H54 (cell line): Measurements from ENCODE around the gene AUTS2.

Experiments used
- DNase-seq: peaks from one replicate; pipeline ENCODE4 v3.0.0; 2011; ENCODE audit warnings: low spot score, mixed read lengths; ENCODE audit not compliant: insufficient read length
- FAIRE-seq: peaks from 3 replicates; lab custom pipeline; 2011; peaks lifted over from hg19 to GRCh38; lab: Jason Lieb, UNC
- POLR2A ChIP-seq: IDR thresholded peaks from 2 replicates; pipeline ENCODE4 v1.6.1; 2011; ENCODE audit warnings: low read depth, mild to moderate bottlenecking, low read length

The AUTS2 gene

DNA sequence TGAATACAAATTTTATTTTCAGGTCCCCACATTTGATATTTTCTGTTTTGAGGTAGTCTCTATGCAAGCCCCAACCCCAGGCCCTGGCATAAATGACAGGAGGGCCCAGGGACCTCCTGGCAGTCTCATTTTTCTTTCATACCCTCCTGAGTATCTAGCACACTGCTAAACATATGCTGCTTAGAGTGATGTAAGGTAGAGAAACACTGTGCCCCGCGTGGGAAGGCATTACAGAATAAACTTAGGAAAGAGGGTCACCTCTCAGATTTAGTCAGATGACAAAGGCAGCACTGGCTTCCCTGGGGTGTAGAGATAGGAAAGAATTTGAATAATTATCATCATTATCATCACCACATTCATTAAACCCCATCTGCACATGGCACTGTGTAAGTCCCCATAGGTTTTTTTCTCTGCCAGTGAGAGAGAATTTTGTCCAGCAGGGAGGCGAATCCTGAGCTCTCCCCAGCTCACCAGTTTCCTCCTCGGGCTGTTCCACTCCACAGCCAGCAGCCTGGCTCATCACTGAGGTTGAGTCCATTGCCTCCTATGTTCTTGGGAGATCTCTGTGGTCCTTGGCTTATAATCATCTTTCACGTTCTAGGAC, 1026.3 kb downstream of the AUTS2 start:
- DNase-seq (no peak), FAIRE-seq (no peak)
- no peak for TF ChIP-seq POLR2A

DNA sequence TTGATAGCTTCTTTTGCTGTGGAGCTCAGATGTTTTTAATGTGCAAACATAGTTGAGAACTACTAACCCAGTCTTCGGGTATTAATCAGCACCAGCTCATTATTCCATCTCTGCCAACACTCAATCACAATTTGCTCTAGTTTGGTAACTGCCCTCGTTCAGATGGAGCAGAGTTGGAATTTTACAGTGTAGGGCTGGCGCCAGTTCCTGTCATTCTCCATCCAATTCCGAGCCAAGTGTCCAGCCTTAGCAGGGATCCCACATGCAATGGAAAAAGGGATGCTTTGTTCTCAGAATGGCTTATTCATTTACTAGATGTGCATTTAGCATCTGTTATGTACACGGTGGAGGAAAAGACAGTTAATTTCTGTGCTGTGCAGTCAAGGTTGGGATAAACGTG, 1029.2 kb downstream of the AUTS2 start:
- FAIRE-seq (no peak), DNase-seq (no peak)
- TF ChIP-seq POLR2A, result no peak

DNA sequence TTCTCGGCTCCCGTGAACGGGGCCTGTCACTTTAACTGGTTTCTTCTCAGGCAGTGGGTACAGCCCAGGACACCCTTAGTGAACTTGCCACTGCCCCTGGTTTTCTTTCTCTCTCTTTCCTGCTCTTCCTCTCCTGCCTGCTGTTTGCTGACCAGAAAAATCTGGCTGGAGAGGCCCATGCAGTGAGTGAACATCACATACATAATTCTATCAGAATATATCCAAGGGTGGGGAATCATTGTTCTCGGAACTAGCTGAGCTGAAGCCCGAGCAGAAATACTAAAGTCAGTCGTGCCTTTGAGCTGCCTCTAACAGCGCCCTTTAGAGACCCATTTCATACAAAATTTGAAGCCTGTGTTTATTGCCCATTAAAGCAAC, 1032.2 kb downstream of the AUTS2 start:
- no peak for FAIRE-seq
- DNase-seq, result no peak
- TF ChIP-seq POLR2A, result no peak

DNA sequence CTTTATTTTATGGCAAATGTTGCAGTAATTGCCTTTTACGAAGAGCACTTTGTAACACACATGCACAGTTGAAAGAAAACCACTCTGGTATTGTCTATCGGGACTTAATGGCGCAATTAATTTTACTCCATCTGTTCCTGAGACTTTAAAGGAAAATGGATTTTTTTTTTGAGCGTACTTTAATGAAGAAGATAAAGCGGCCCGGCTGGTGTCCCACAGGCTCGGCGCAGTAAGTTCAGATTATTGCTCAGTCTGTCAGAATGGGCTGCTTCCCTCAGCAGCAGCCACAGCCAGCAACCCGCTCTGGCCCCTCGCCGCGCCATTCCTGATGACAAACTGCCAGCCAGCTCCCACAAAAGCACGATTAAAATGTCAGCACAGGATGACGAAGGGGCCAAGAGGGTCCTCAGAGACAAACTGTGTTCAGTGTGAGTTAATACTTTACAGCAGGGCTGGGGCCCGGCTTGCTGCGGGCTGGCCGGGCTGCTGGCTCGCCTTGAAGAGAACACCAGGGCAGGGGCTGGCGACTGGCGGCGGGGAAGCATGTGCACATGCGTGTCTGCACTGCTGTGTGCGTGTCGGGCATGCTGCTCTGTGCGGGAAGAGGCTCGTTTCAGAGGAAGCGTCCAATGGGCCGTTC, 1032.7 kb downstream of the AUTS2 start:
- TF ChIP-seq POLR2A, result no peak
- DNase-seq, result no peak
- FAIRE-seq, result no peak

DNA sequence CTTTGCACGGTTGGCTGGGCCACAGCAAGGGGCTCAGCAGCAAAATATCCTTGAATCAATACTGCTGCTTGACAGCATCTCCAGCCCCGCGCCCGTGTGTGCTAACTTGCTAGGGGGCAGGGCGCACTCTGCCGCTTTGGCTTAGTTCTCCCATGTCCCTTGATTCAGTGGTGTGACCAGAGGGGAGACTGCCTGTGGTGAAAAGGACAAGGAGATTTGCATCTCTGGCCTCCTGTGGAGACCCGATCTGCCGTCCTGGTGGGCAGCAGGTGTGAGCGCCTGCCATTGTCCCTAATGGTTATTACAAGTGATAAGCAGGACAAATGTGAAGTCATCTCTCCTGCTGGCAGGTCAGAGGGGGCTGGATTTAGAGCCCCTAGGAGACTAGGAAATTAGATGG, 1033.4 kb downstream of the AUTS2 start:
- DNase-seq, result no peak
- no peak for TF ChIP-seq POLR2A
- no peak for FAIRE-seq

DNA sequence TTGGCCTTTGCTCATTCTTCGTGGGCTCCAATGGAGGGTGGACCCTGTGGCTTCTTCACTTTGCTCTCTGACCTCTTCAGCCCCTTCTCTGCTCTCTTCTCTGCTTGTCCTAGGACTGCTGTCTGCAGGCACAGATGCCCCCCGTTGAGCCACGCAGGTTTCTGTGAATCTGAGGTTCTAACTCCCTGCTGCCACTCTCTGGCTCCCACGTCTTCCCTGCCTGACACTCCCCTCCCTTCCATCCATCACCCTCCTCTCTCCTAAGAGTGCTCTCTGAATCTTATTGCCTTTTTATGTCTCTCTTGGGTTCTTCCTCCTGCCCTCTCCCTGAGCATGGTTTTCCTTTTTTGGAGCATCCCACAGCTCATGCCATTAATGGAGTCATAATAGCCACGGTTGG, 1034.1 kb downstream of the AUTS2 start:
- no peak for FAIRE-seq
- no peak for DNase-seq
- no peak for TF ChIP-seq POLR2A

DNA sequence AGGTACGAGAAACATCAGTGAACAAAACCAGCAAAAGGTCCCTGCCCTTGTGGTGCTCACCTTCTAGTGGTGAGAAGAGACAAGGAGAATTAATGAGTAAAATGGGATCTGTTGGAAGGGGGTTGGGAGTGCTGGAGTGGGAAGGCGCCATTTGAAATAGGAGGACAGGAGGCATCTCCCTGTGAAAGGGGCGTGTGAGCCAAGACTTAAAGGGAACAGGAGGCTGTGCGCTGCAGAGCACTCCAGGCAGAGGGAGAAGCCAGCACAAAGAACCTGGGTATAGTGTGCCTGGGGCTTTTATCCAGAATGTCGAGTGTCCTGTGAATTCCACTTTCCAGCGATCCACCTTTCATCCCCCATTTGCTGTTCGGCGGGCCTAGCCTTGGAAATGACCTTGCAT, 1035.8 kb downstream of the AUTS2 start:
- no peak for FAIRE-seq
- DNase-seq, result no peak
- TF ChIP-seq POLR2A, result no peak

DNA sequence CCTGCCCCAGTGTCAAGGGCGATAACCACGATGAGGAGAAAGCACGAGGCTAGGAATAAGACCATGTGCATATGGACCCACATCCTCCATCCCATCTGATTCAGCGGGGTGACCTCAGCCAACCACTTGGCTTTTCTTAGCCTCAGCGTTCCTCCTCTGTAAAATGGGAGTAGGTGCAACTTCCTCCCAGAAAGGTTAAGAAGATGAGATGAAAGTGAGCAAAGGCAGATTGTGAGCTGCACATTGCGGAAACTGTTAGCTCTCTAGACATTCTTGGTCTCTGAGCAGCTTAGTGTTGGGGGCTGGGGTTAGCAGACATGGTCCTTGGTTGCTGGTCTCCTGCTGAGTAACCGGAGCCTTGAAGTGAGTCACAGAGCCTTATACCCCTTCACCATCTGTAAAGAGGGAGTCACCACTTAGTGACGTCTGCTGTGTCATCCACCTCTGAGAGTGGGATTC, 1036.4 kb downstream of the AUTS2 start:
- no peak for TF ChIP-seq POLR2A
- DNase-seq (peak; percentile 64), FAIRE-seq (no peak)

DNA sequence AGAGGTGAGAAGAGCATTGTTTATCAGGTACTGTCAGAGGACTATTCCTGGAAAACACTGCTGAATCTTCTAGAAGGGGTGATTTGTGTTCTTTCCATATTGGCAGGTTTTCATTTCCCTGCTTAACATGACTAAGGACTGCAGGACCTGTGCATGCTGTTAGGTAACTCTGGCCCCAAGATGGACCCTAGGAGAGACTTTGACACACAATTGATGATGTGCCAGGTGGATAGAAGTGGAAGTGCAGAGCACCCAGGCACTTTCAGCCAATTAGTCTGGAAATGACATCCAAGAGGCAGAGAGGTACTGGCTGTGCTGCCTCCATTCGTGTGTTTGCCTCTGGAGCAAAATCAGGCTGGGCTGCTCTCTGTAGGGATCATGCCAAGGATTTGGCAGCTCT, 1037.4 kb downstream of the AUTS2 start:
- no peak for TF ChIP-seq POLR2A
- DNase-seq (no peak), FAIRE-seq (no peak)

DNA sequence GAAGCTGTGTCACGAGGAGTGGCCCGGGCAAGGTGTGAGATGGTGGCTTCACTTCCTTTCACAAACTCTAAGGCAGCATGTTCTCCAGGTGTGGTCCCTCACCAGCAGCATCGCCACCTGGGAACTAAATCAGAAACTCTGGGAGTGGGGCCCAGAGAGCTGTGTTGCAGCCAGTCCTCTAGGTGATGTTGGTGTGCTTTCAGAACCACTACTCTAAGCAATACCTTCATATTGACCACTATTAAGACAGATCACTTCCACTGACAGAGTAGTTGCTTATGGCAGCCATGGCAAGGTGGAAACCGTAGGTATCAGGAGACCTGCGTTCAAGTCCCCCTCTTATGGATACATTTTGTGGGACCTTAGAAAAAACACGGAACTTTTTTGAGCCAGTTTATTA, 1037.9 kb downstream of the AUTS2 start:
- FAIRE-seq, result no peak
- TF ChIP-seq POLR2A, result no peak
- DNase-seq, result no peak

DNA sequence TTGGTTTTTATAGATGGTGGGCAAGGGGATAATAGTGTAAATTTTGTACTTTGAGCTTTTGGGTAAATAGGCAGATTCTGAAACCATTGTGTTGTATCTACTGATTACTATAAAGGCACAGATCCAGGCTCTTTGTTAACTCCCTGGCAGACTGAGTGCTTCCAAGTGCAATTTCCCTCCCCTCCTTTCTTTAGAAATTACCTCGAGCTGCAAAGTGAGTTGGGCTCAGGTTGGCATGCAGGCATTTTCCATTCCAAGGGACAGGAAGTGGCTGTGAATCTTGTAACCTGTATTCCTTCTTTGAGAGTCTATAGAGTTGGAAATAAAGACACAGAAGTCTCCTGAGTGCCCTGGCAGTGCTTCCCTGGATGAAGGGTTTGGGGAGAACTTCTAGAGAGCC, 1039.5 kb downstream of the AUTS2 start:
- TF ChIP-seq POLR2A, result no peak
- FAIRE-seq (no peak), DNase-seq (no peak)

DNA sequence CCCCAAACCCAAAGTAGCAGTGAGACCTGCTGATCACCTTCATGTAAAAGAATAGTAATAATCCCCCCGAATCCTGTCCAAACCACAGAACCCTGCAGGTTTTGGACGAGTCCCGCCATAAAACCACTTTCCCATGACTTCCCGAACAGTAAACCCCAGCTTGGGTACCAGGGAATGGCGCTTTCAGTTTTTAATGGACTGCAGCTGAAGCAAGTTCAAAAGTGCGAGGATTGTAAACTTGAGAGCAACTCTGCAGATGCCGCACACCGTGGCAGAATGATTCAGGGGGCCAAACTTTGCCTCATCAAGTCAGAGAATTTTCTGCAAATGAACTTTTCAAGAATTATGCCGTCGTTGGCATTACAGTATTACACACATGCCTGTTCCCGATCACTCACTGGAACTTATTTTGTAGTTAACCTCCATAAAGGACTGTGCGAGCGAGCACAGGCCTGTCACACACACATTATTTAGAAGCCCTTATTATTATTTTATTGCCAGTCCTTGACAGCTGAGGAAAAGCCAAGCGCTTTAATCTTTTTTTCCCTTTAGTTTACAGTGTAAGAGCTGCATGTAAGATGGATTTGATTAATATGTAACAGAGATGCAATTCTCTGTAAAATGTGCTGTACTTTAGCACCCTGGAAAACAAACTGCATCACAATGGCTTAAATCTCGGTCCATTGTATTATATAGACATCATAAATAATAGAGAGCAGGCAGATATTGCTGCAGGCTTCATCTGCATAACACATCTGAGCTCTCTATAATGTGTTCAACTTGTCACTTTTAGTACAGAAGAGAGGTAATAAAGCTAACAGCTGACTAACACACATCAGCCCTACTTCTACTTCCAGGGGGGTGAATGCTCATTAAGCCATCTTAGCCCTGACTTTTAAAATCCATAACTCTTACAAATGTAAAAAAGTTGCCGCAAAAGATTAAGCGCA, 1040.2 kb downstream of the AUTS2 start:
- FAIRE-seq, result no peak
- no peak for TF ChIP-seq POLR2A

DNA sequence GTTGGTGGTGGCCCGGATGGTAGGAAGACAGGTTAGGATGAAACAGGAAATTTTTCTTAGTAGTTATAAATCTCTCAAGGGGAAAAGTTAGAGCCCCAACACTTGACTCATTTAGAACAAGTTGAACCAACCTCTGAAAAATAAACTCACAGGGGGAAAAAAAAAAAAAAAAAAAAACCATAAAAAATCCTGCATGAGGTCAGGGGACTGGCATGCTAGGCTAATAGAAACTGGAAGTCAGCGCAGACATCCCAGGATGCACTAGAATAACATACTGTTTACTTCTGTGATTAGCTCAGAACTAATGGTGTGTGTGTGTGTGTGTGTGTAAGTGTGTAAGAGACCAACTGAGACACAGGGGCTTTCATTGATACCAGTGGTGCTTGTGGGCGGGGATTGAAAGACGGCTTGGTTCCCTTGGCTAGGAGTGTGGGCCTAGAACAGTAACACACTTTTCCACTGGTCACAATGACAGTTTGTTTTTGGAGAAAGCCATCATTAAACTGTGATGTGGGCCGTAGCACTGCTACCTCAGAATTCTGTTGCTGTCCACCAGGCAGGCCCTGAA, 1042.1 kb downstream of the AUTS2 start:
- FAIRE-seq, result no peak

More for the DNA sequence above, 1040.2 kb downstream of the AUTS2 start:
- no peak for DNase-seq

DNA sequence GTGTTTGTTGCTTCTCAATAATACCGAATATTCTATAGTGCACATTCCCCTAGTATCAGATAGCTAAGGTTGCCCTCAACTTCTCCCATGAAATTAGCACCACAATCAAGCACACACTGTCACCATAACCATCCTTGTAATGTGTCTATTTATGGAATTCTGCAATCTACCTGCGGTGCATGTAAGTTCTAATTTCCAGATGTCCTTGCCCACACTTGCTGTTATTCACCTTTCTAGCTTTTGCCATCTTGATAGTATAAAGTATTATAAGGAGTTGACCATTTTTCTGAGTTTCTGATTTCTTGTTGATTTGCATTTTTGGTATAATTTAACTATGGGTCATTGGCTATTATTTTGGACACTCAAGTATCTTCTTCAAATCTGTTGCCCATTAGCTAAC, 1043.6 kb downstream of the AUTS2 start:
- DNase-seq, result no peak
- TF ChIP-seq POLR2A, result no peak

More for the DNA sequence above, 1042.1 kb downstream of the AUTS2 start:
- TF ChIP-seq POLR2A, result no peak
- no peak for DNase-seq

More for the DNA sequence above, 1043.6 kb downstream of the AUTS2 start:
- no peak for FAIRE-seq
